Neuronal stem cell (in vitro differentiated cells): ENCODE results near the gene NAALADL2.
"Not testable (repeated sequence)": the region's sequence is repeated elsewhere in the genome, so short reads cannot be mapped to it uniquely, and the experiment has no call there.

Source experiments
- DNase-seq: peaks from one replicate; pipeline ENCODE4 v3.0.0-alpha.2; 2013; ENCODE audit warnings: low spot score
- H2AFZ ChIP-seq: one replicate; pipeline ENCODE4 v1.6.1; 2013; ENCODE audit warnings: mild to moderate bottlenecking, low read length, inconsistent platforms
- H2AK5ac ChIP-seq: 2 replicates; pipeline ENCODE4 v1.6.1; 2013; ENCODE audit warnings: low read depth, mild to moderate bottlenecking, inconsistent platforms, low read length, moderate library complexity, mixed read lengths
- H2BK120ac ChIP-seq: 2 replicates; pipeline ENCODE4 v1.6.1; 2013; ENCODE audit warnings: low read depth, mild to moderate bottlenecking, inconsistent platforms, low read length, moderate library complexity, mixed read lengths
- H2BK12ac ChIP-seq: one replicate; pipeline ENCODE4 v1.6.1; 2013; ENCODE audit warnings: low read length, inconsistent platforms
- H2BK15ac ChIP-seq: 2 replicates; pipeline ENCODE4 v1.6.1; 2013; ENCODE audit warnings: mild to moderate bottlenecking, low read length, inconsistent platforms, mixed read lengths
- H2BK5ac ChIP-seq: one replicate; pipeline ENCODE4 v1.6.1; 2013; ENCODE audit warnings: inconsistent platforms, mild to moderate bottlenecking, low read length, moderate library complexity
- H3K14ac ChIP-seq: one replicate; pipeline ENCODE4 v1.6.1; 2013; ENCODE audit warnings: low read length, inconsistent platforms
- H3K18ac ChIP-seq: 2 replicates; pipeline ENCODE4 v1.6.1; 2013; ENCODE audit warnings: low read length, inconsistent platforms
- H3K23ac ChIP-seq: 2 replicates; pipeline ENCODE4 v1.6.1; 2013; ENCODE audit warnings: low read depth, mild to moderate bottlenecking, mixed read lengths, low read length, inconsistent platforms; ENCODE audit not compliant: poor library complexity
- H3K27ac ChIP-seq: replicated peaks from 3 replicates; pipeline ENCODE4 v1.5.1; 2013; ENCODE audit warnings: low read length, inconsistent platforms
- H3K27me3 ChIP-seq, 3 experiments: 2 replicates each; pipeline ENCODE4 v1.6.1; 2013; ENCODE audit warnings: low read length in 3 of 3, mild to moderate bottlenecking in 2 of 3, inconsistent platforms in 1 of 3, low read depth in 1 of 3, mixed read lengths in 1 of 3, moderate library complexity in 1 of 3; ENCODE audit not compliant: control insufficient read depth in 3 of 3, insufficient read depth in 3 of 3
- H3K36me3 ChIP-seq, 2 donors: replicated peaks in 1 of 2; 2 replicates each; pipeline ENCODE4 v1.6.1; 2013; ENCODE audit warnings: low read length in 2 of 2; ENCODE audit not compliant: control insufficient read depth in 2 of 2, insufficient read depth in 2 of 2
- H3K4ac ChIP-seq: 2 replicates; pipeline ENCODE4 v1.6.1; 2013; ENCODE audit warnings: inconsistent platforms, mild to moderate bottlenecking, low read length, moderate library complexity
- H3K4me1 ChIP-seq, 2 donors: 1 replicate in 1 of 2; 2 replicates in 1 of 2; pipeline ENCODE4 v1.6.1; 2013; ENCODE audit warnings: low read length in 2 of 2, low read depth in 1 of 2; ENCODE audit not compliant: control insufficient read depth in 2 of 2, insufficient read depth in 1 of 2
- H3K4me2 ChIP-seq: one replicate; pipeline ENCODE4 v1.6.1; 2013; ENCODE audit warnings: mild to moderate bottlenecking, low read length, inconsistent platforms; ENCODE audit not compliant: insufficient read depth, poor library complexity, severe bottlenecking
- H3K4me3 ChIP-seq, 2 donors: 2 replicates each; pipeline ENCODE4 v1.5.1; 2013; ENCODE audit warnings: low read length in 2 of 2, mild to moderate bottlenecking in 2 of 2, inconsistent platforms in 1 of 2, moderate library complexity in 1 of 2
- H3K79me1 ChIP-seq: one replicate; pipeline ENCODE4 v1.6.1; 2013; ENCODE audit warnings: low read depth, mild to moderate bottlenecking, inconsistent platforms, low read length, moderate library complexity
- H3K9ac ChIP-seq: one replicate; pipeline ENCODE4 v1.6.1; 2013; ENCODE audit warnings: mild to moderate bottlenecking, low read depth, low read length, inconsistent platforms; ENCODE audit not compliant: poor library complexity
- H3K9me3 ChIP-seq, 2 donors: replicated peaks in 1 of 2; 2 replicates each; pipeline versions ENCODE3 to v1.6.1; 2013; ENCODE audit warnings: low read length in 2 of 2, mild to moderate bottlenecking in 2 of 2, inconsistent platforms in 1 of 2, low read depth in 1 of 2, mixed read lengths in 1 of 2, moderate library complexity in 1 of 2; ENCODE audit not compliant: control insufficient read depth in 2 of 2, insufficient read depth in 1 of 2
- H4K8ac ChIP-seq: one replicate; pipeline ENCODE4 v1.6.1; 2013; ENCODE audit warnings: low read depth, mild to moderate bottlenecking, inconsistent platforms, low read length, moderate library complexity
- H4K91ac ChIP-seq: one replicate; pipeline ENCODE4 v1.6.1; 2013; ENCODE audit warnings: low read length, low read depth, mild to moderate bottlenecking, inconsistent platforms; ENCODE audit not compliant: poor library complexity
- WGBS, 2 donors: extraction: QIAGEN DNeasy Blood & Tissue Kit; methylation state at CpG; one replicate each; pipeline ENCODE4 v1.1.7; 2013; ENCODE audit warnings: missing lambda C conversion rate in 2 of 2, mixed read lengths in 1 of 2; ENCODE audit not compliant: insufficient read length in 2 of 2, insufficient replicate concordance in 1 of 2; ENCODE audit errors: extremely low coverage in 2 of 2; 5-methylcytosine and 5-hydroxymethylcytosine counted together

NAALADL2 gene

GRCh38 chr3:175456466-175456865 is 597.3 kb downstream of the NAALADL2 start:
- no peak overlapping the region for H3K27ac ChIP-seq
- no peaks in the 10 kb centered on the region for H3K9me3 ChIP-seq
- H3K79me1 ChIP-seq: no peaks in the 10 kb centered on the region
- no peak overlapping the region for H2AFZ ChIP-seq
- H3K36me3 ChIP-seq: no peaks in the 10 kb centered on the region
- H3K4me2 ChIP-seq: no peak overlapping the region
- no peak overlapping the region for H3K4me3 ChIP-seq
- H3K4me1 ChIP-seq: peaks cover 3% of the 10 kb centered on the region in 2 donors
- no peak overlapping the region for H2BK12ac ChIP-seq
- no peak overlapping the region for H2BK5ac ChIP-seq
- H2BK15ac ChIP-seq: no peak overlapping the region
- no peak overlapping the region for H2AK5ac ChIP-seq
- no peak overlapping the region for H3K18ac ChIP-seq
- no peak overlapping the region for H4K8ac ChIP-seq
- no peak overlapping the region for H3K4ac ChIP-seq
- no peak overlapping the region for H3K9ac ChIP-seq
- no peak overlapping the region for H3K23ac ChIP-seq
- H3K27me3 ChIP-seq: no peaks in the 10 kb centered on the region
- no peak overlapping the region for H3K14ac ChIP-seq
- no peak overlapping the region for H2BK120ac ChIP-seq
- DNase-seq: no peak
- H4K91ac ChIP-seq: no peak overlapping the region
- WGBS, 2 donors: no CpG with 5 or more reads among the region's 2 CpGs

DNA sequence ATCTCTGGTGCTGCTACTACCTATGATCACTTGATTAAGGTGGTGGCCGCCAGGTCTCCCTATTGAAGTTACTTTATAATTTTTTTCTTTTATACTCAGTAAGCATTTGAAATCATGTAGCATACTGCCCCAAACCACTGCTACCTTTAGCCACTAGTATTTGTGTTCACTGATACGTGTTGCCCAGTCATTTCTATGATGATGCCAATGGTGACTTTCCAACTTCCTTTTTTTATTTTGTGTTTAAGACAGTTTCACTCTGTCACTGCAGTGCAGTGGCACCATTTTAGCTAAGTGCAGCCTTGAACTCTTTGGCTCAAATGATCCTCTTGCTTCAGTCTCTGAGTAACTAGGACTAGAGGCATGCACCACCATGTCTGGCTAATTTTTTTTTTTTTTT is 598.2 kb downstream of the NAALADL2 start:
- Histone ChIP-seq H4K8ac (no peak overlapping the region), H2AK5ac (no peak overlapping the region), H2BK5ac (no peak overlapping the region), H3K23ac (no peak overlapping the region), H3K9ac (no peak overlapping the region), H3K27ac (no peak overlapping the region), H3K79me1 (no peaks in the 10 kb centered on the region), H3K27me3 (no peaks in the 10 kb centered on the region), H3K4me1 (peaks cover 0 to 3% of the 10 kb centered on the region in 2 donors), H3K4ac (no peak overlapping the region), H4K91ac (no peak overlapping the region), H3K9me3 (peaks cover 0 to 3% of the 10 kb centered on the region in 2 donors), H3K18ac (no peak overlapping the region), H3K36me3 (no peaks in the 10 kb centered on the region), H2BK120ac (no peak overlapping the region), H2AFZ (no peak overlapping the region), H3K4me2 (no peak overlapping the region), H3K4me3 (no peak overlapping the region), H2BK12ac (no peak overlapping the region), H2BK15ac (no peak overlapping the region), H3K14ac (no peak overlapping the region)
- no peak for DNase-seq
- no CpG with 5 or more reads among the region's 2 CpGs for WGBS, 2 donors

- not testable (repeated sequence) for H3K4me2 ChIP-seq, H4K91ac ChIP-seq, H2BK12ac ChIP-seq, DNase-seq, H3K18ac ChIP-seq, H2BK120ac ChIP-seq, H2AK5ac ChIP-seq, H3K9me3 ChIP-seq, H3K79me1 ChIP-seq, H3K27ac ChIP-seq, H3K23ac ChIP-seq, H2BK5ac ChIP-seq, H4K8ac ChIP-seq, H3K4me3 ChIP-seq, H2BK15ac ChIP-seq, H2AFZ ChIP-seq, H3K4ac ChIP-seq, H3K27me3 ChIP-seq, H3K9ac ChIP-seq, H3K14ac ChIP-seq, H3K4me1 ChIP-seq, H3K36me3 ChIP-seq
- no CpG with 5 or more reads among the region's 4 CpGs for WGBS, 2 donors
Measured at GRCh38 chr3:175460849-175461399, 601.8 kb downstream of the NAALADL2 start.

DNA sequence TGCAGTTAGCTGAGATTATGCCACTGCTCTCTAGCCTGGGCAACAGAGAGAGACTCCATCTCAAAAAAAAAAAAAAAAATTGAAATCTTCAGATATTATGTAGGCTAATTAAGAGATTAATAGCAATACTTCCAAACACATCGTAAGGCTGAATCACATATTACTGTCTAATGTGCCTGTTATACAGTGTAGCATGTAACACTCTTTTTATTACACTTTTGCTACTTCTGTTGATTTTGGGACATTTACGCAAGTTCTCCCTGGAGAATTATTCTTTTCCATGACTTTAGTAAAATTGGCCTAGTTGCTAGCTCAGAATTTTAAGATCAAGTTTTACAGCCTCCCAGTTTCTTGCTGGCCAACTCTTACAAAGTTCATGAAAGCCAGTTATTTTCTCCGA is 605.2 kb downstream of the NAALADL2 start:
- H4K91ac ChIP-seq: no peak overlapping the region
- H4K8ac ChIP-seq: no peak overlapping the region
- no peaks in the 10 kb centered on the region for H3K79me1 ChIP-seq
- H2BK12ac ChIP-seq: no peak overlapping the region
- H3K23ac ChIP-seq: no peak overlapping the region
- no peak overlapping the region for H2BK120ac ChIP-seq
- no peaks in the 10 kb centered on the region for H3K4me1 ChIP-seq
- H3K9ac ChIP-seq: no peak overlapping the region
- no peak overlapping the region for H3K4me3 ChIP-seq
- peaks cover 0 to 3% of the 10 kb centered on the region in 2 donors for H3K9me3 ChIP-seq
- no CpG with 5 or more reads among the region's 3 CpGs for WGBS, 2 donors
- H3K4ac ChIP-seq: no peak overlapping the region
- no peak overlapping the region for H3K18ac ChIP-seq
- H3K27me3 ChIP-seq: no peaks in the 10 kb centered on the region
- no peak overlapping the region for H3K27ac ChIP-seq
- no peak for DNase-seq
- H2AK5ac ChIP-seq: no peak overlapping the region
- no peak overlapping the region for H3K4me2 ChIP-seq
- H2BK5ac ChIP-seq: no peak overlapping the region
- H3K36me3 ChIP-seq: no peaks in the 10 kb centered on the region
- H2BK15ac ChIP-seq: no peak overlapping the region
- H3K14ac ChIP-seq: no peak overlapping the region
- H2AFZ ChIP-seq: no peak overlapping the region
